Adipose tissue (tissue), 3 donors: Measurements from ENCODE around the gene EPO. TPM values are rescaled to one million over a fixed set of nuclear protein-coding genes. Genes with fewer than 3 reads are reported as not detected.
"Not testable (repeated sequence)": the region's sequence is repeated elsewhere in the genome, so short reads cannot be mapped to it uniquely, and the experiment has no call there.

Source experiments
- H3K27ac ChIP-seq: one replicate; pipeline ENCODE4 v1.5.1; 2013; ENCODE audit warnings: low read depth, low read length
- WGBS, 3 donors: extraction: QIAGEN DNeasy Blood & Tissue Kit; methylation state at CpG; one replicate each; pipeline ENCODE4 v1.1.7; 2013; 5-methylcytosine and 5-hydroxymethylcytosine counted together
- polyA plus RNA-seq, 3 donors: library from polyadenylated mRNA; stranded (reverse); fragments of 200-250 nt; gene quantifications; one replicate each; pipeline ENCODE4 v1.2.3, GENCODE V29; 2013
- donor health status: healthy with polysubstance abuse.
- donor health status: Bipolar disorder and iron deficiency.
- donor health status: healthy.

Gene EPO
- polyA plus RNA-seq, 3 donors = 0.06 to 4.4 TPM; not detected in 1

DNA sequence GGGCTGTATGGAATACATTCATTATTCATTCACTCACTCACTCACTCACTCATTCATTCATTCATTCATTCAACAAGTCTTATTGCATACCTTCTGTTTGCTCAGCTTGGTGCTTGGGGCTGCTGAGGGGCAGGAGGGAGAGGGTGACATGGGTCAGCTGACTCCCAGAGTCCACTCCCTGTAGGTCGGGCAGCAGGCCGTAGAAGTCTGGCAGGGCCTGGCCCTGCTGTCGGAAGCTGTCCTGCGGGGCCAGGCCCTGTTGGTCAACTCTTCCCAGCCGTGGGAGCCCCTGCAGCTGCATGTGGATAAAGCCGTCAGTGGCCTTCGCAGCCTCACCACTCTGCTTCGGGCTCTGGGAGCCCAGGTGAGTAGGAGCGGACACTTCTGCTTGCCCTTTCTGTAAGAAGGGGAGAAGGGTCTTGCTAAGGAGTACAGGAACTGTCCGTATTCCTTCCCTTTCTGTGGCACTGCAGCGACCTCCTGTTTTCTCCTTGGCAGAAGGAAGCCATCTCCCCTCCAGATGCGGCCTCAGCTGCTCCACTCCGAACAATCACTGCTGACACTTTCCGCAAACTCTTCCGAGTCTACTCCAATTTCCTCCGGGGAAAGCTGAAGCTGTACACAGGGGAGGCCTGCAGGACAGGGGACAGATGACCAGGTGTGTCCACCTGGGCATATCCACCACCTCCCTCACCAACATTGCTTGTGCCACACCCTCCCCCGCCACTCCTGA, 2.4 kb downstream of the EPO start:
- no peak overlapping the region for H3K27ac ChIP-seq
- WGBS, 3 donors = 50 to 83% (median 80%) methylated on average over 17 of the region's 17 CpGs

DNA sequence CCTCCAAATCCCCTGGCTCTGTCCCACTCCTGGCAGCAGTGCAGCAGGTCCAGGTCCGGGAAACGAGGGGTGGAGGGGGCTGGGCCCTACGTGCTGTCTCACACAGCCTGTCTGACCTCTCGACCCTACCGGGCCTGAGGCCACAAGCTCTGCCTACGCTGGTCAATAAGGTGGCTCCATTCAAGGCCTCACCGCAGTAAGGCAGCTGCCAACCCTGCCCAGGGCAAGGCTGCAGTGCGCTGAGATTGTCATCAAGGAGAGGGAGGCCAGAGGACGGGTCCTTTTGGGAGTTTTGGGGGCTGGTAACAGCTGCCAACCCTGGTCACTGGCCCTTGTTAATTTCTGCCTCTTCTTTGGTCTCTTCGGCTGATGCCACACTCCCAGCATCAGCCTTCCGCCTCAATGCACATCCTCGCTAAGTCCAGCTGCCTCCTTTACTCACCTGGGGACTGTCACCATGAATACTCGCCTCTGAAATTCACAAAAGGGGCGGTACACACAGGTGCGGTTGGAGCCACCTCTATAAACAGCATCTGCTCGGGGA, 3.5 kb downstream of the EPO start:
- 60 to 87% (median 86%) methylated on average over 16 of the region's 16 CpGs for WGBS, 3 donors
- no peak overlapping the region for H3K27ac ChIP-seq

DNA sequence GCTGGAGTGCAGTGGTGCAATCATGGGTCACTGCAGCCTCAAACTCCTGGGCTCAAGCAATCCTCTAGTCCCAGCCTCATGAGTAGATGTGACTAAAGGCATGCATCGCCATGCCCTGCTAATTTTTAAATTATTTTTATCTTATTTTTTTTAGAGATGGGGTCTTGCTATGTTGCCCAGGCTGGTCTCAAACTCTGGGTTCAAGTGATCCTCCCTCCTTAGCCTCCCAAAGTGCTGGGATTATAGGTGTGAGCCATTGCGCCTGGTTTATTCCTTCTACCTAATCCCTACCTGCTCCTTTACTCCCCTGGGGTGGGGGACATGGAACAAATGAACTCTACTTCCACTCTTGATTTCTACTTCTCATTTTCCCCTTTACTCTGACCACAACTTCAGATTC, 4.1 kb downstream of the EPO start:
- 88 to 98% (median 95%) methylated on average over 2 of the region's 2 CpGs for WGBS, 3 donors
- H3K27ac ChIP-seq = not testable (repeated sequence)

DNA sequence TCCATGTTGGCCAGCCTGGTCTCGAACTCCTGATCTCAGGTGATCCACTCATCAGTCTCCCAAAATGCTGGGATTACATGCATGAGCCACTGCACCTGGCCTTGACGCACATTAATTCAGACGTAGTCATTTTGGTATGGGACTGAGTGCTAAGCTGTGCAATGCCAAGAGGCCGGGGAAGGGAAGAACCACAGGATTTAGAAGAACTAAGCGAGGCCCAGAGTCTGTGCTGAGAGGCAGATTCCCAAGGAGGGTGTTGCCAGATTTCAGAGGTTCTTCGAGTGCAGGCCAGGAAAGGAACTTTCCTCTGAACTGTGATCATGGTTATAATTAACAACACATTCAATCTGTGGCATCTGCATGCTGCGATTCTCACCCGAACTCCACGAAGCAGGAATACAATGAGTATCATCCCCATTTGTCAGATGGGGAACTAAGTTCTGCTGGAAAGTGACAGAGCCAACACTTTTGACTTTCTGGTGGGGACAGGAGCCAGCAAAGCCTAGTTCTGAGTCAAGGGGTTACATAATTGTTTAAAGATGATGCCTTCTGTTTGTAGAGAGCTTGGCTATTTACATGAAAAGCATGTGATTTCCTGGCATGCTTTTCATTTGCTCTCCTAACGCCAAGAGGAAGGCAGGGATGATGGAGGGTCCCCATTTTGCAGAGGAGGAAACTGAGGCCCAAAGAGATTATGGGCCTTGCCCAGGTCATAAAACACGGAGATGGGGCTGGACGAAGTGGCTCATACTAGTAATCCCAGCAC, 6.9 kb downstream of the EPO start:
- H3K27ac ChIP-seq = no peak overlapping the region

DNA sequence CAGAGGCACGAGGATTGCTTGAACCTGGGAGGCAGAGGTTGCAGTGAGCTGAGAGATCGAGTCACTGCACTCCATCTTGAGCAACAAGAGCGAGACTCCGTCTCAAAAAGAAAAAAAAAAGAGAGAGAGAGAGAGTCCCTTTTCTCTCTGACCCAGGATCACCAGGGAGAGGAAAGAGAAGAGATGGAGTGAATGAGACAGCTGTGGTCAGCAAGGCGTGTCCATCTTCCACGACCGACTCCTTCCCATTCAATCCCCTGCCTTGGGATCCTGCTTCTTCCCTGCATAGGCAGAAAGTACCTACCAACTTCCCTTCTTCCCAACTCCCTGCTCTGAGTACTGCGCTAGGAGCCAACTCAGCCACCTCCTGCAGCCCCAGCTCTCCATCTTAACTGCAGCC, 7.9 kb downstream of the EPO start:
- no peak overlapping the region for H3K27ac ChIP-seq
- WGBS, 3 donors = 73 to 85% (median 82%) methylated on average over 8 of the region's 8 CpGs

More for the DNA sequence above, 6.9 kb downstream of the EPO start:
- WGBS, 3 donors = 59 to 70% (median 59%) methylated on average over 12 of the region's 12 CpGs

DNA sequence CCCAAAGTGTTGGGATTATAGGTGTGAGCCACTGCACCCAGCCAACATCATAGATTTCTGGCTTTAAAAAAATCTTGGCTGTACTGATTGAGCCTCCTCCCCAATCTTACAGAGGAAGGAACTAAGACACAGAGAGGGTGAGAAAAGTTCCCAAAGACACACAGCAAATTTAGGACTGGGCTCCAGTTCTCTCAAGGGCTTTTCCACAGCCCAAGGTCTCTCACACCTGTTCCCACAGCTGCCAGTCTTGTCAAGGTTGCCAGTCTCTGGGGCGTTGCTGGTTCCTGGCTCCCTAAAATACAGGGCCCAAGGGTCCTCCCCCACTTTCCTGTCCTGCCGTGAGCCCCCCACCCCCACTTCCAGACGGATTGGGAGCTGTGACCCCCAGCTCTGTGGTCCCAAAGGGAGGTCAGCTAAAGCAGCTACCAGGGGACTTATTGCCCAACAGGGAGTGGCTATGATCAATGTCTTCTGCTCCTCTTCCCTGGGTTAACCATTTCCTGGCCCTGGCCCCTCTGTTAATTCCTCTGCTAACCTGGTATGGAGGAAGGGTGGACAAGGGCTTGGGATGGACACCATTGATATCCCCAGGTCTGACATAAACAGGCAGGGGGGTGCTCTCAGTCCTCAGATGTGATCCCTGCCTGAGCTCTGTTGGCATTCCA, 10.0 kb downstream of the EPO start:
- WGBS, 3 donors = 18% methylated on average over 3 of the region's 3 CpGs; no CpG with 5 or more reads in 2 of the 3 donors
- no peak overlapping the region for H3K27ac ChIP-seq

DNA sequence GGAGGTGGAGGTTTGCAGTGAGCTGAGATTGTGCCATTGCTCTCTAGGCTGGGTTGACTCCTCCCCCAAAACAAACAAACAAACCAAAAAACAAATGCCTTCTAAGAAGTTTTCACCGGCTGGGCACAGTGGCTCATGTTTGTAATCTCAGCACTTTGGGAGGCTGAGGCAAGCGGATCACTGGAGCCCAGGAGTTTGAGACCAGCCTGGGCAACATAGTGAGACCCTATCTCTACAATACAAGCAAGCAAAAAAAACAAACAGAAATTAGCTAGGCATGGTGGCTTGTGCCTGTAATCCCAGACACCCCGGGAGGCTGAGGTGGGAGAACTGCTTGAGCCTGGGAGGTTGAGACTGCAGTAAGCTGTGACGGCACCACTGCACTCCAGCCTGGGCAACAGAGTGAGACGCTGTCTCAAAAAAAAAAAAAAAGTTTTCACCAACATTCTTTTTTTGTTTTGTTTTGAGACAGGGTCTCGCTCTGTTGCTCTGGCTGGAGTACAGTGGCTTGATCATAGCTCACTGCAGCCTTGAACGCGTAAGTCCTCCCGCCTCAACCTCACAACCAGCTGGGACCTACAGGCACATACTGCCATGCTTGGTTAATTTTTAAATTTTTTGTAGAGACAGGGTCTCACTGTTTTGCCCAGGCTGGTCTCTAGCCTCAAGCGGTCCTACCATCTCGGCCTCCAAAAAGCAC, 11.8 kb downstream of the EPO start:
- no peak overlapping the region for H3K27ac ChIP-seq
- 85% methylated on average over 11 of the region's 11 CpGs; no CpG with 5 or more reads in 2 of the 3 donors for WGBS, 3 donors

DNA sequence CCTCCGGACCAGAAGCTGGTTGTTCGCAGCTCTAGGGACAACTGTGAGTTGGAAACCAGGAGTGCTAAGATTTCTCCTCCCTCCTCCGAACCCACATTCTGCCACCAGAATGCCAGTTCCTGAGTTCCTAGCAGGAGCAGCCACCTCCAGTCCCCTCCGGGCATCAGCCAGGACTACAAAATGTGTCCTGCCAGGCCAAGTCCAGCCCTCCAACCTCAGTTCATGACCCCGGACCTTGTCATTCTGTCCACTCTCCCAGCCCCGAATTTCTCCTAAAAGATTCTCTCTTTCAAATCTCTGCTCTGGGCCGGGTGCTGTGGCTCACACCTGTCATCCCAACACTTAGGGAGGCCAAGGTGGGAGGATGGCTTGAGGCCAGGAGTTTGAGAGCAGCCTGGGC, 15.5 kb downstream of the EPO start:
- no peak overlapping the region for H3K27ac ChIP-seq
- WGBS, 3 donors = 76% methylated on average over 7 of the region's 7 CpGs; no CpG with 5 or more reads in 2 of the 3 donors

DNA sequence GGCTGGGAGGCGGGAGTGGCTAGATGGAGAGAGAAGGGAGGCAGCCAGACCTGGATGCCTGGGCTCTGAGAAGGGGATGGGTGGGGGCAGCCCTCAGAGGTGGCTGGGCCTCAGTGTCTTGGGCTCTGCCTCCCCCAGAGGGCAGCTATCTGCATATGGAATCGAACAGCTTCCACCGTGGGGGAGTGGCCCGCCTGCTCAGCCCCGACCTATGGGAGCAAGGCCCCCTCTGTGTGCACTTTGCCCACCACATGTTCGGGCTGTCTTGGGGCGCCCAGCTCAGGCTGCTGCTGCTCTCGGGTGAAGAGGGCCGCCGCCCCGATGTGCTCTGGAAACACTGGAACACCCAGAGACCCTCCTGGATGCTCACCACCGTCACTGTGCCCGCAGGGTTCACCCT, 16.4 kb downstream of the EPO start:
- no peak overlapping the region for H3K27ac ChIP-seq
- 73% methylated on average over 12 of the region's 13 CpGs; no CpG with 5 or more reads in 2 of the 3 donors for WGBS, 3 donors

DNA sequence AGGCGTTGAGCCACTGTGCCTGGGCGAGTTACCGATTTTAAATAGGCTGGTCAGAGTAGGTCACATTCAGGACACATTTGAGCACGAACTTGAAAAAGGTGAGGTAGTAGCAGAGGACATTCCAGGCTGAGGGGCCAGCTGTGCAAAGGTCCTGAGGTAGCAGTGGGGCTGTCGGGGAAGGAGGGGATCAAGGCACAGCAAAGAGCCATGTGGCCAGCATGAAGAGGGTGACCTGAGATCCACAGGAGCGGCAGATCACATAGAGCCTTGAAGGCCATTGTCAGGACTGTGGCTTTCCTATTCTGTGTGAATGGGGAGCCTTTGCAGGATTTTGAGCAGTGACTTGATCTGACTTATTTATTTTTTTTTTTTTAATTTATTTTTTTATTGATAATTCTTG, 19.7 kb downstream of the EPO start:
- 94% methylated on average over 6 of the region's 6 CpGs; no CpG with 5 or more reads in 2 of the 3 donors for WGBS, 3 donors
- H3K27ac ChIP-seq = no peak overlapping the region

DNA sequence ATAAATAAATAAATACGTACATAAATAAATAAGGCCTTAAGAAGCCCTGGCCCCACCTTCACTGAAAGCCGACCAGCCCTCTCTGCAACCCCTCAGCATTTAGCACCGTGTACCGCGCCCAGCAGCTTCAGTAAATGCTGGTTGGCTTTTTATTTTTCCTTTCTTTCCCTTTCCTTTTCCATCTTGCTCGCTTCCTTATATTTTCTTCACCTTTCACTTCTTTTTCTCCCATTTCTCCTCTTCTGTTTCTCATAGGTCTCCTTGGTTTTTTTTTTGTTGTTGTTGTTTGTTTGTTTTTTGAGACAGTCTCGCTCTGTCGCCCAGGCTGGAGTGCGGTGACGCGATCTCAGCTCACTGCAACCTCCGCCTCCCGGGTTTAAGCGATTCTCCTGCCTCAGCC, 24.3 kb downstream of the EPO start:
- 85 to 88% (median 87%) methylated on average over 7 to 14 of the region's 14 CpGs for WGBS, 3 donors
- no peak overlapping the region for H3K27ac ChIP-seq

DNA sequence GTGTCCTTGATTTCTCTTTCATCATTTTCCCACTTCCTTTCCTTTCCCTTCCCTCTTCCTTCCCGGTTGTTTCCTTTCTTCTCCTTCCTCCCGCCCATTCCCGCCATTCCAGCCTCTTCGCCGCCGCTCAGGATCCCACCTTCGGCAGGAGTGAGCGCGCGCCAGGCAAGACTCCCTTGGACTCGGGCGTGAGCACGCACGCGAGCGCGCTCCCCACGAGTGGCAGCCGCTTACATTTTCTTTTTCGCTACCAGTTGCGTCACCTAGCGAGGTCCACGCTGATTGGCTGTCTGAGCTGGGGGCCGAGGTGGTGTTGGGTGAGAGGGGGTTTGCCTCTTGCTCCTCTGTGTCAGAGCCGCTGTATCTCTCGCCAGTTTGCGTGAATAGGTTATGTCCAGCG, 24.9 kb downstream of the EPO start:
- 2 to 44% (median 4%) methylated on average over 13 to 28 of the region's 28 CpGs for WGBS, 3 donors

DNA sequence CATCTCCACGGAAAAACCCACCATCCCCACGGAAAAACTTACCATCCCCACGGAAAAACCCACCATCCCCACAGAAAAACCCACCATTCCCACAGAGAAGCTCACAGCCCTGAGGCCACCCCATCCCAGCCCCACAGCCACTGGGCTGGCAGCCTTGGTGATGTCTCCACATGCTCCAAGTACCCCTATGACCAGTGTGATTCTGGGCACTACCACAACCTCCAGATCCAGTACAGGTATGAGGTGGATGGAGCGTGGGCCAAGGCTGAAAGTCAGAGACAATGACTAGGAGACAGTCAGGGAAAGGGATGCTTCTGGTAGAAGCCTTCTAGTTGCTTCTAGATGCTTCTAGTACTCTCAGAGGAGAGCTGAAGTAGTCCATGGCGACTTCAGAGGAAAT, 32.7 kb downstream of the EPO start:
- WGBS, 3 donors = 79 to 81% (median 80%) methylated on average over 5 of the region's 5 CpGs
- H3K27ac ChIP-seq = no peak overlapping the region

More for the DNA sequence above, 24.9 kb downstream of the EPO start:
- H3K27ac ChIP-seq = no peak overlapping the region

DNA sequence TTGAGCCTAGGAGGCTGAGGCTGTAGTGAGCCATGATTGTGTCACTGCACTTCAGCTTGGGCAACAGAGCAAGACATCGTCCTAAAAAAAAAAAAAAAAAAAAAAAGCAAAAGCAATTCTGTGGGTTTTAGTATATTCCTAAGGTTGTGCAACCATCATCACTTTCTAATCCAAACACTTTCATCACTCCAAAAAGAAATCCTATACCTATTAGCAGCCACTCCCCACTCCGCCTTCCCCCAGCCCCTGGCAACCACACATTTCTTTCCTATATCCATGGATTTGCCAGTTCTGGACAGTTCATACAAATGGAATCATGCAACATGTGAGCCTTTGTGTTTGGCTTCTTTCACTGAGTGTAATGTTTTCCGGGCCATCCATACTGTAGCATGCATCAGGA, 33.5 kb downstream of the EPO start:
- WGBS, 3 donors = 64 to 86% (median 82%) methylated on average over 2 to 3 of the region's 3 CpGs

DNA sequence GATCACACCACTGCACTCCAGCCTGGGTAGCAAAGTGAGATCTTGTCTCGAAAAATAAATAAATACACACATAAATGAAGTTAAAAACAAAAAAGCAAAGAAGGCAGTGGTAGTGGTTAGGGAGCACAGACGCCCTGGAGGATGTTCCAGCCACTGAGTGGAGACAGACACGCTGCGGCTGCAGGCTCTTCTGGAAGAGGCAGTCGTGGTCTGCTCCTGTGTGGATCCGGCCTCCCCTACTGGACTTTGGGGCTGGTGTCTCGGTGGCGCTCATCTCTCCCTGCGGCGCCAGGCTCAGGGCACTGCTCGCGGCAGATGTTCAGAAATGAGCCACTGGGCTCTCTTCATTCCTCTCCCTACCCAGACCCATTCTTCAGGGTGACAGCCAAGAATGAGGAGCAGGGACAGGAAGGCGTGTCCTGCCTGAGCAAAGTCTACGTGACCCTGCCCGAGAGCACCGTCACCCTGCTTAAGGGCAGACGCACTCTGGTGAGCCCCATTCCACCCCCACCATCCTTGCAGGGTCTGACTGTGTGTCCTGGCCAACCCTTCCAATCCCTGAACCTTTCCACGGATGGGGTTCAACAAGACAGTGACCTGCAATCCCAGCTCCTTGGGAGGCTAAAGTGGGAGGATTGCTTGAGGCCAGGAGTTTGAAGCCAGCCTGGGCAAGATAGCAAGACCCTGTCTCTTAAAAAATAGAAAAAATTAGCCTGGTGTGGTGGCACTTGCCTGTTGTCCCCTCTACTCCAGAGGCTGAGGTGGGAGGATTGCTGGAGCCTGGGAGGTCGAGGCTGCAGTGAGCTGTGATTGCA, 39.3 kb downstream of the EPO start:
- H3K27ac ChIP-seq = no peak overlapping the region
- 63 to 74% (median 72%) methylated on average over 19 of the region's 19 CpGs for whole genome bisulfite sequencing, 3 donors

More for the DNA sequence above, 33.5 kb downstream of the EPO start:
- no peak overlapping the region for H3K27ac ChIP-seq

DNA sequence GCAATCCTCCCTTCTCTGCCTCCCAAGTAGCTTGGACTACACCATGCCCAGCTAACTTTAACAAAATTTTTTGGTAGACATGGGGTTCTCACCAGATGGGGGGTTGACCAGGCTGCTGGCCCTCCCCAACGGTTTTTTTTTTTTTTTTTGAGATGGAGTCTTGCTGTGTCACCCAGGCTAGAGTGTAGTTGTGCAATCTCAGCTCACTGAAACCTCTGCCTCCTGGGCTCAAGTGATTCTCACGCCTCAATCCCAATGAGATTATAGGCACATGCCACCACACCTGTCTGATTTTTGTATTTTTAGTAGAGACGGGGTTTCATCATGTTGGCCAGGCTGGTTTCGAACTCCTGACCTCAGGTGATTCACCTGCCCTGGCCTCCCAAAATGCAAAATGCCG, 42.6 kb downstream of the EPO start:
- WGBS, 3 donors = 68 to 77% (median 77%) methylated on average over 5 of the region's 5 CpGs
- H3K27ac ChIP-seq = not testable (repeated sequence)

DNA sequence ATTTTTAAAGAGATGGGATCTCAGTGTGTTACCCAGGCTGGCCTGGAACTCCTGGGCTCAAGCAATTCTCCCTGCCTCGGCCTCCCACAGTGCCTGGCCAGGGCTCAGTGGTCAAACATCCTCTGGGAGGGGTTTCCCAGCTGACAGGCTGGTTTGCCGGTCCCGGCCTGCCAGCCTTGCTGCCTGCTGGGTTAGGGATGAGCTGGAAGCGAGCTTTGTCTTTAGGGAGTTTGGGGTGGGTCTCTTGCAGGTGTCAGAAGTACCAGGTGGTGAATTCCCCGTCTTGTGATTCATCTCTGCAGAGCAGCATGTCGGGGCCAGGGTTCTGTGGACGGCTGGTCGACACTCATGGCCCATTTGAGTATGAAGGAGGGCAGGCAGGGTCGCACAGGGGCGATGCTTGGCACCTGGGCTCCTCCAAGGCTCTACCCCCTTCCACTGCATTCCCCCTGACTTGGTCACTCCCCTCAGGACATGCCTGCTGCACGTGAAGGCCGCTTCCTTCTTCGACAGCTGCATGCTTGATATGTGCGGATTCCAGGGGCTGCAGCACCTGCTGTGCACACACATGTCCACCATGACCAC, 43.4 kb downstream of the EPO start:
- no peak overlapping the region for H3K27ac ChIP-seq
- WGBS, 3 donors = 58 to 74% (median 66%) methylated on average over 14 of the region's 14 CpGs
